Upper lobe of right lung (tissue), 1 donor: ENCODE data around the gene LAMA4. TPM values are rescaled to one million over a fixed set of nuclear protein-coding genes. Genes with fewer than 3 reads are reported as not detected.

Experiments used
- ATAC-seq: fragments of 200-7000 bp; cut with Tn5 transposase; one replicate; pipeline ENCODE4 v1.9.1; 2020; ENCODE audit warnings: mild to moderate bottlenecking, moderate library complexity
- DNase-seq: peaks from one replicate; pipeline ENCODE4 v3.0.0-alpha.2; 2020
- H3K27ac ChIP-seq: fragments of 200-600 bp; one replicate; pipeline ENCODE4 v1.8.0; 2022
- H3K27me3 ChIP-seq: fragments of 200-600 bp; one replicate; pipeline ENCODE4 v1.8.0; 2022; ENCODE audit warnings: mild to moderate bottlenecking
- H3K36me3 ChIP-seq: fragments of 200-600 bp; one replicate; pipeline ENCODE4 v1.8.0; 2022
- H3K4me1 ChIP-seq: fragments of 200-600 bp; one replicate; pipeline ENCODE4 v1.8.0; 2022
- H3K4me3 ChIP-seq: fragments of 200-600 bp; one replicate; pipeline ENCODE4 v1.8.0; 2022; ENCODE audit warnings: mild to moderate bottlenecking
- H3K9me3 ChIP-seq: fragments of 200-600 bp; one replicate; pipeline ENCODE4 v1.8.0; 2022
- intact Hi-C: fragments of 100-400 bp; cut with DNase I; formaldehyde crosslinking; loops from one replicate; pipeline ENCODE4 v1.11.0; 2022
- long read RNA-seq: library from polyadenylated mRNA; unstranded; transcript quantifications from one replicate; pipeline ENCODE4 v2.0.0, GENCODE V29; 2021
- total RNA-seq: library from RNA; stranded (reverse); fragmentation: NEBNext Ultra II Directional; extraction: Animal tissue kit (Norgen Biotek cat#: 25700); gene quantifications from one replicate; pipeline ENCODE4 v1.2.1, GENCODE V29; 2021
- TF ChIP-seq, protein P1 (sequence below): fragments of 200-600 bp; IDR thresholded peaks from one replicate; pipeline ENCODE4 v1.8.0; 2022; ENCODE audit warnings: antibody characterized with exemption
- donor health status: DM: no; HTN: yes; CAD: no; lungs with severe emphysema.

LAMA4 gene, protein sequence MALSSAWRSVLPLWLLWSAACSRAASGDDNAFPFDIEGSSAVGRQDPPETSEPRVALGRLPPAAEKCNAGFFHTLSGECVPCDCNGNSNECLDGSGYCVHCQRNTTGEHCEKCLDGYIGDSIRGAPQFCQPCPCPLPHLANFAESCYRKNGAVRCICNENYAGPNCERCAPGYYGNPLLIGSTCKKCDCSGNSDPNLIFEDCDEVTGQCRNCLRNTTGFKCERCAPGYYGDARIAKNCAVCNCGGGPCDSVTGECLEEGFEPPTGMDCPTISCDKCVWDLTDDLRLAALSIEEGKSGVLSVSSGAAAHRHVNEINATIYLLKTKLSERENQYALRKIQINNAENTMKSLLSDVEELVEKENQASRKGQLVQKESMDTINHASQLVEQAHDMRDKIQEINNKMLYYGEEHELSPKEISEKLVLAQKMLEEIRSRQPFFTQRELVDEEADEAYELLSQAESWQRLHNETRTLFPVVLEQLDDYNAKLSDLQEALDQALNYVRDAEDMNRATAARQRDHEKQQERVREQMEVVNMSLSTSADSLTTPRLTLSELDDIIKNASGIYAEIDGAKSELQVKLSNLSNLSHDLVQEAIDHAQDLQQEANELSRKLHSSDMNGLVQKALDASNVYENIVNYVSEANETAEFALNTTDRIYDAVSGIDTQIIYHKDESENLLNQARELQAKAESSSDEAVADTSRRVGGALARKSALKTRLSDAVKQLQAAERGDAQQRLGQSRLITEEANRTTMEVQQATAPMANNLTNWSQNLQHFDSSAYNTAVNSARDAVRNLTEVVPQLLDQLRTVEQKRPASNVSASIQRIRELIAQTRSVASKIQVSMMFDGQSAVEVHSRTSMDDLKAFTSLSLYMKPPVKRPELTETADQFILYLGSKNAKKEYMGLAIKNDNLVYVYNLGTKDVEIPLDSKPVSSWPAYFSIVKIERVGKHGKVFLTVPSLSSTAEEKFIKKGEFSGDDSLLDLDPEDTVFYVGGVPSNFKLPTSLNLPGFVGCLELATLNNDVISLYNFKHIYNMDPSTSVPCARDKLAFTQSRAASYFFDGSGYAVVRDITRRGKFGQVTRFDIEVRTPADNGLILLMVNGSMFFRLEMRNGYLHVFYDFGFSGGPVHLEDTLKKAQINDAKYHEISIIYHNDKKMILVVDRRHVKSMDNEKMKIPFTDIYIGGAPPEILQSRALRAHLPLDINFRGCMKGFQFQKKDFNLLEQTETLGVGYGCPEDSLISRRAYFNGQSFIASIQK (N-terminal part only)
- 134 TPM for total RNA-seq
- long read RNA-seq, full-length matches to known transcripts, result 38 of 80 reads
- long read RNA-seq, partial matches to known transcripts, result 31 of 80 reads
- long read RNA-seq, other reads (novel, unspliced or antisense), result 11 of 80 reads

DNA sequence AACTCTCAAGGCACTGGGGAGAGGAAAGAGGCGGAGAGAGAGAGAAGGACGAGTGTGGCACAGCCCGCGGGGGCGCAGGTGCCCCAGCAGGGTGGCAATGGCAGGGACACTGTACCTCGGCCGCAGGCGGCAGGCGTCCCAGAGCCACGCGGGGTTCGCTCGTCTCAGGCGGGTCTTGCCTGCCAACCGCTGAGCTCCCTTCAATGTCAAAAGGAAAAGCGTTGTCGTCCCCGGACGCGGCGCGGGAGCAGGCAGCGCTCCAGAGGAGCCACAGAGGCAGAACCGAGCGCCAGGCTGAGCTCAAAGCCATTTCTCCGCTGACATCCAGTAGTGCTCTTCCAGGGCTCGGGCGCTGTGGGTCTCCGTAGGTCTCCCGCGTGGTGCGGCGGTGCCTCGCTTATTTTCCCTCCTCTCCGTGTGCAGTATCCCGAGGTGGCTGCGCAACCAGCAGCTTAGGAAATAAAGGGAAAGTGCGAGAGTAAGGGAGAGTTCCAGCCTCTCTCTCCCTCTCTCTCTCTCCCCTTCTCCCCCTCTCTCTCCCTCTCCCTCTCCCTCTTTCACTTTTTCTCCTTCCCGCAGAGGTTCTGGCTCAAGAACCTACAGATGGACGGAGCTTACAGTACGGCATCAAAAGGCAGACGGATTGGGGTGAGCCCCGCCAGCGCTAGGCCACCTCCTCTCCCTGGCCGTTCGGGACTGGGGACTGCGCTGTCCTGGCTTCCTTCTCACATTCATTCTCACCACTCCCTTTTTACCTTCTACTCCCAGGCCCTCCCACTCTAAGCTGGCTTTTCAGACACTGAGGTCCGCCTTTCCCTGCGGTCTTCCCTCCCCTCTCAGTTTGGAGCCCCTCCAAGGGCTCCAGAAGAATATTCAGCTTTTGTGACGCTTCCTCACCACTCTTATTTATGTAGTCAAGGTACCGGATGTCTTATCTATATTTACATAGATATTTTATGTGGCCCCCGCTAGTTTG, at the start of gene LAMA4:
TSS of gene LAMA4 (minus strand) at position 727 of the 976 bp plus-strand sequence. CDS start at position 310, 417 bp downstream.
- H3K9me3 ChIP-seq, result no peaks in the 10 kb centered on the region
- H3K4me3 ChIP-seq, result peak within 1 kb of the TSS; percentile 63
- TF ChIP-seq, protein P1, sequence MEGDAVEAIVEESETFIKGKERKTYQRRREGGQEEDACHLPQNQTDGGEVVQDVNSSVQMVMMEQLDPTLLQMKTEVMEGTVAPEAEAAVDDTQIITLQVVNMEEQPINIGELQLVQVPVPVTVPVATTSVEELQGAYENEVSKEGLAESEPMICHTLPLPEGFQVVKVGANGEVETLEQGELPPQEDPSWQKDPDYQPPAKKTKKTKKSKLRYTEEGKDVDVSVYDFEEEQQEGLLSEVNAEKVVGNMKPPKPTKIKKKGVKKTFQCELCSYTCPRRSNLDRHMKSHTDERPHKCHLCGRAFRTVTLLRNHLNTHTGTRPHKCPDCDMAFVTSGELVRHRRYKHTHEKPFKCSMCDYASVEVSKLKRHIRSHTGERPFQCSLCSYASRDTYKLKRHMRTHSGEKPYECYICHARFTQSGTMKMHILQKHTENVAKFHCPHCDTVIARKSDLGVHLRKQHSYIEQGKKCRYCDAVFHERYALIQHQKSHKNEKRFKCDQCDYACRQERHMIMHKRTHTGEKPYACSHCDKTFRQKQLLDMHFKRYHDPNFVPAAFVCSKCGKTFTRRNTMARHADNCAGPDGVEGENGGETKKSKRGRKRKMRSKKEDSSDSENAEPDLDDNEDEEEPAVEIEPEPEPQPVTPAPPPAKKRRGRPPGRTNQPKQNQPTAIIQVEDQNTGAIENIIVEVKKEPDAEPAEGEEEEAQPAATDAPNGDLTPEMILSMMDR, result no peak
- no peaks in the 10 kb centered on the region for H3K36me3 ChIP-seq
- DNase-seq, result peak; percentile 67
- peak; percentile 70 for ATAC-seq
- intact Hi-C loops, result no loop called here
- H3K27me3 ChIP-seq, result no peaks in the 10 kb centered on the region
- no peaks in the 10 kb centered on the region for H3K4me1 ChIP-seq
- H3K27ac ChIP-seq, result peak within 1 kb of the TSS; percentile 87

DNA sequence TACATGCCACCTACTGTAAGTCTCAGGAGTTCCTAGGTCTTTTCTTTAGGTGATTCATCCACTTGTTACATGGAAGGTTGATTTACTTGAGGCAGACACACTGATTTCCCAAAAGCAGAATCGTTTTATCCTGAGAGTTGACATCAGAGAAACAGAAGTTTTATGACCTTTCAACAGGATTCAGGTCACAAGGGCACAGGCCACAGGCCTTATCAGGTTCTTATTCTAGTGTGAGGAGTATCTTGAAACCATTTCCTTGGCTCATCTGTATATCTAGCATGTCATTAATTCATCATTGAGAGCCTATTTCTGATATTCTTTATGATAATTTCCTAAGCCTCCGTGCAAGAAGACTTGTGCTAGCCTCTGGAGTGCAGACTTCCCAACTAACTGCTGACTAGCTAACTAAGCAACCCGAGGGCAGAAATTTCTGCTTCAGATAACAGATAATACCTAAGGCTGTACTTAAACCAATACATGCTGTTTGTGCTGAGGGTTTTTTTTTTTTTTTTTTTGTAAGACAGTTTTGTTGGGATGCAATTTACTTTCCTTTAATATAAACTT, 47.9 kb upstream of the LAMA4 start:
- Histone ChIP-seq H3K27ac (no peak overlapping the region), H3K4me1 (no peaks in the 10 kb centered on the region), H3K36me3 (no peaks in the 10 kb centered on the region), H3K4me3 (no peak overlapping the region), H3K9me3 (no peaks in the 10 kb centered on the region), H3K27me3 (no peaks in the 10 kb centered on the region)
- TF ChIP-seq, protein P1, result no peak
- DNase-seq, result no peak
- intact Hi-C loops, result no loop called here
- ATAC-seq, result no peak

DNA sequence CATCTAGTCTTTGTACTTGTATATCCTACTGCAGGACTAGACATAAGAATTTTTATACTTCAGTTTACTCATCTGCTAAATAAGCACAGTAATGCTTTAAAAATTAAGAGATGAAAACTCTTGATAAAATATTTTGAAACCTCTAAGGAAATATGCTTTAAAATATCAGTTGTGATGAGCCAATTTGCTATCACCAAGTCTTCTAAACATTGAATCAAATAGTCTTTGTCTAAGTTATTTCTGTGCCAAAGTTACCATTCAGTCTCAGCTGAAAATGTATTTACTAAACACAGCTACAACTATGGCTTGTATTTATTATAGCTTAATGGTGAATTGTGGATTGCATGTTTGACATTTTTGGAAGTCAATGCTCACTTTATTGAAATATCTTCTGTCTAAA, 46.5 kb upstream of the LAMA4 start:
- H3K9me3 ChIP-seq, result no peaks in the 10 kb centered on the region
- ATAC-seq, result no peak
- intact Hi-C loops, result no loop called here
- no peak overlapping the region for H3K27ac ChIP-seq
- H3K27me3 ChIP-seq, result no peaks in the 10 kb centered on the region
- H3K4me3 ChIP-seq, result no peak overlapping the region
- H3K4me1 ChIP-seq, result no peaks in the 10 kb centered on the region
- no peaks in the 10 kb centered on the region for H3K36me3 ChIP-seq
- DNase-seq, result no peak
- TF ChIP-seq, protein P1, result no peak

DNA sequence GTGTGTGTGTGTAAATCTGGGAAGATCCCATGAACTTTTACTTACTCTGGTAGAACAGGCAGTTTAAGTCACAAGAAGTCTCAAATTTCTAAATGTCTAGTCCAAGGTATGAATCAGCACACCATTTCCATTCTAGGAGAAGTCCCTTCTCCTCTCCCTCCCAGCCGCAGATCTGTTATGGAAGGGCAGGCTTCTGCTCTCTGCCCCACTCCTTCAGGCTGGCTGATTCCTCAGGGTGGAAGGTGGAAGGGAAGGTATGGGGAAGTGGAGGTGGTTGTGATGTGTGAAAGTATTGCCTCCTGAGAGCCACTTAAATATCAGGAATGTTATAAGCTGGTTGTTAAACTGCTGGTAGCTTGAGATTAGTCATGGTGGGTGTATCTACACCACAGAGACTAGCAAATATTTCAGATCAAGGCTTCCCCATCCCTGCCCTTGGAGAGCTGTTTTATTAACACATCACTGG, 44.5 kb upstream of the LAMA4 start:
- intact Hi-C loops, result no loop called here
- Histone ChIP-seq H3K4me3 (no peak overlapping the region), H3K27ac (no peak overlapping the region), H3K4me1 (no peaks in the 10 kb centered on the region), H3K36me3 (no peaks in the 10 kb centered on the region), H3K27me3 (no peaks in the 10 kb centered on the region), H3K9me3 (no peaks in the 10 kb centered on the region)
- ATAC-seq (peak; percentile 63), DNase-seq (no peak)
- TF ChIP-seq, protein P1, result no peak
